ENCODE results near the gene VWA5A. TPM values are rescaled to one million over a fixed set of nuclear protein-coding genes. Genes with fewer than 3 reads are reported as not detected.
A peak's percentile ranks its signal among the peaks of the same experiment; 100 is the strongest.

VWA5A gene
- total and polyA plus RNA-seq, 9 of the 15 experiments (the other 6 are each of a cell fraction or from before 2014, with no cell fraction given): 4.6 to 19.7 (median 6.9) TPM

DNA sequence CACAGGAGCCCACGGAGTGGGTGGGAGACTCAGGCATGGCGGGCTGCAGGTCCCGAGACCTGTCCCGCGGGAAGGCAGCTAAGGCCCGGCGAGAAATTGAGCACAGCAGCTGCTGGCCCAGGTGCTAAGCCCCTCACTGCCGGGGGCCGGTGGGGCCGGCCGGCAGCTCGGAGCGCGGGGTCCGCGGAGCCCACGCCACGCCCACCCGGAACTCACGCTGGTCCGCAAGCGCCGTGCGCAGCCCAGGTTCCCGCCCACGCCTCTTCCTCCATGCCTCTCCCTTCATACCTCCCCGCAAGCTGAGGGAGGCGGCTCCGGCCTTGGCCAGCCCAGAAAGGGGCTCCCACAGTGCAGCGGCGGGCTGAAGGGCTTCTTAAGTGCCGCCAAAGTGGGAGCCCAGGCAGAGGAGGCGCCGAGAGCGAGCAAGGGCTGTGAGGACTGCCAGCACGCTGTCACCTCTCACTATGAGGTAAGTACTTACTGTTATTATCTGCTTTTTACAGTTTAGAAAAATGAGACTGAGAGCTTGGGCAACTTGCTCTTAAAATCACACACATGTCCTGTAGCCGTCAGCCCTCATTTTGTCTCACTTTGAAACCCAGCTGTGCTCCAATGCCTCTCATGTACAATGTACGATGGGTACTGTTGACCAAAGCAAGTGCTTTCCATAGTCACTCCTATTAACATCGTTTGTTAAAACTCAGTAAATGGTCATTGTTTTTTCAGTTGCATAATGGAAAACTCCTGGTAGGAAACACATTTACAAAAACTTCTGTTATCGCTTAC, 55.7 kb downstream of the VWA5A start (continued):
- peak; percentile 42; the same call in 1 of the 2 replicates for TF ChIP-seq GATAD2A (IDR thresholded peaks at IDR 0.05)
- TF ChIP-seq, protein P1, sequence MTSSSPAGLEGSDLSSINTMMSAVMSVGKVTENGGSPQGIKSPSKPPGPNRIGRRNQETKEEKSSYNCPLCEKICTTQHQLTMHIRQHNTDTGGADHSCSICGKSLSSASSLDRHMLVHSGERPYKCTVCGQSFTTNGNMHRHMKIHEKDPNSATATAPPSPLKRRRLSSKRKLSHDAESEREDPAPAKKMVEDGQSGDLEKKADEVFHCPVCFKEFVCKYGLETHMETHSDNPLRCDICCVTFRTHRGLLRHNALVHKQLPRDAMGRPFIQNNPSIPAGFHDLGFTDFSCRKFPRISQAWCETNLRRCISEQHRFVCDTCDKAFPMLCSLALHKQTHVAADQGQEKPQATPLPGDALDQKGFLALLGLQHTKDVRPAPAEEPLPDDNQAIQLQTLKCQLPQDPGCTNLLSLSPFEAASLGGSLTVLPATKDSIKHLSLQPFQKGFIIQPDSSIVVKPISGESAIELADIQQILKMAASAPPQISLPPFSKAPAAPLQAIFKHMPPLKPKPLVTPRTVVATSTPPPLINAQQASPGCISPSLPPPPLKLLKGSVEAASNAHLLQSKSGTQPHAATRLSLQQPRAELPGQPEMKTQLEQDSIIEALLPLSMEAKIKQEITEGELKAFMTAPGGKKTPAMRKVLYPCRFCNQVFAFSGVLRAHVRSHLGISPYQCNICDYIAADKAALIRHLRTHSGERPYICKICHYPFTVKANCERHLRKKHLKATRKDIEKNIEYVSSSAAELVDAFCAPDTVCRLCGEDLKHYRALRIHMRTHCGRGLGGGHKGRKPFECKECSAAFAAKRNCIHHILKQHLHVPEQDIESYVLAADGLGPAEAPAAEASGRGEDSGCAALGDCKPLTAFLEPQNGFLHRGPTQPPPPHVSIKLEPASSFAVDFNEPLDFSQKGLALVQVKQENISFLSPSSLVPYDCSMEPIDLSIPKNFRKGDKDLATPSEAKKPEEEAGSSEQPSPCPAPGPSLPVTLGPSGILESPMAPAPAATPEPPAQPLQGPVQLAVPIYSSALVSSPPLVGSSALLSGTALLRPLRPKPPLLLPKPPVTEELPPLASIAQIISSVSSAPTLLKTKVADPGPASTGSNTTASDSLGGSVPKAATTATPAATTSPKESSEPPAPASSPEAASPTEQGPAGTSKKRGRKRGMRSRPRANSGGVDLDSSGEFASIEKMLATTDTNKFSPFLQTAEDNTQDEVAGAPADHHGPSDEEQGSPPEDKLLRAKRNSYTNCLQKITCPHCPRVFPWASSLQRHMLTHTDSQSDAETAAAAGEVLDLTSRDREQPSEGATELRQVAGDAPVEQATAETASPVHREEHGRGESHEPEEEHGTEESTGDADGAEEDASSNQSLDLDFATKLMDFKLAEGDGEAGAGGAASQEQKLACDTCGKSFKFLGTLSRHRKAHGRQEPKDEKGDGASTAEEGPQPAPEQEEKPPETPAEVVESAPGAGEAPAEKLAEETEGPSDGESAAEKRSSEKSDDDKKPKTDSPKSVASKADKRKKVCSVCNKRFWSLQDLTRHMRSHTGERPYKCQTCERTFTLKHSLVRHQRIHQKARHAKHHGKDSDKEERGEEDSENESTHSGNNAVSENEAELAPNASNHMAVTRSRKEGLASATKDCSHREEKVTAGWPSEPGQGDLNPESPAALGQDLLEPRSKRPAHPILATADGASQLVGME (CRISPR knock-in tag; IDR thresholded peaks at IDR 0.05): no peak
- no peak for TF ChIP-seq ZEB2 (IDR thresholded peaks at IDR 0.05)
- peak; percentile 54 for TF ChIP-seq HMGN3 (IDR thresholded peaks at IDR 0.05; ENCODE audit: borderline replicate concordance, extremely low read depth, insufficient read length, low read depth, low read length)
- TF ChIP-seq POLR2B (IDR thresholded peaks at IDR 0.05; ENCODE audit: low read depth, partially characterized antibody): peak; percentile 69
- TF ChIP-seq, protein P2, sequence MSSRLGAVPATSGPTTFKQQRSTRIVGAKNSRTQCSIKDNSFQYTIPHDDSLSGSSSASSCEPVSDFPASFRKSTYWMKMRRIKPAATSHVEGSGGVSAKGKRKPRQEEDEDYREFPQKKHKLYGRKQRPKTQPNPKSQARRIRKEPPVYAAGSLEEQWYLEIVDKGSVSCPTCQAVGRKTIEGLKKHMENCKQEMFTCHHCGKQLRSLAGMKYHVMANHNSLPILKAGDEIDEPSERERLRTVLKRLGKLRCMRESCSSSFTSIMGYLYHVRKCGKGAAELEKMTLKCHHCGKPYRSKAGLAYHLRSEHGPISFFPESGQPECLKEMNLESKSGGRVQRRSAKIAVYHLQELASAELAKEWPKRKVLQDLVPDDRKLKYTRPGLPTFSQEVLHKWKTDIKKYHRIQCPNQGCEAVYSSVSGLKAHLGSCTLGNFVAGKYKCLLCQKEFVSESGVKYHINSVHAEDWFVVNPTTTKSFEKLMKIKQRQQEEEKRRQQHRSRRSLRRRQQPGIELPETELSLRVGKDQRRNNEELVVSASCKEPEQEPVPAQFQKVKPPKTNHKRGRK (tag; IDR thresholded peaks at IDR 0.05): no peak
- 0 out of 2 replicates have a peak, but pooled peaks have one; percentile 61 for TF ChIP-seq SP1 (CRISPR knock-in tag; IDR thresholded peaks at IDR 0.05)
- TF ChIP-seq, protein P3, sequence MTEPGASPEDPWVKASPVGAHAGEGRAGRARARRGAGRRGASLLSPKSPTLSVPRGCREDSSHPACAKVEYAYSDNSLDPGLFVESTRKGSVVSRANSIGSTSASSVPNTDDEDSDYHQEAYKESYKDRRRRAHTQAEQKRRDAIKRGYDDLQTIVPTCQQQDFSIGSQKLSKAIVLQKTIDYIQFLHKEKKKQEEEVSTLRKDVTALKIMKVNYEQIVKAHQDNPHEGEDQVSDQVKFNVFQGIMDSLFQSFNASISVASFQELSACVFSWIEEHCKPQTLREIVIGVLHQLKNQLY (CRISPR knock-in tag; conservative IDR thresholded peaks at IDR 0.05): 0 out of 4 replicates have a peak, but pooled peaks of 1 of the 2 experiments have one; percentile 32
- TF ChIP-seq MTF1 (CRISPR knock-in tag; IDR thresholded peaks at IDR 0.05; ENCODE audit: borderline replicate concordance): no peak
- peak; percentile 49; the same call in 1 of the 2 replicates for TF ChIP-seq ZNF644 (tag; IDR thresholded peaks at IDR 0.05; ENCODE audit: low read depth)
- TF ChIP-seq TGIF2 (CRISPR knock-in tag; IDR thresholded peaks at IDR 0.05): peak; percentile 38; the same call in 1 of the 2 replicates
- TF ChIP-seq CREM (IDR thresholded peaks at IDR 0.05; ENCODE audit: low read depth): peak; percentile 72
- TF ChIP-seq MEF2A (IDR thresholded peaks at IDR 0.05; ENCODE audit: control insufficient read depth, low read depth, low read length): no peak

Data from K562 (cell line).